Endothelial cell of umbilical vein (primary cell): ENCODE data around the gene VAV2. TPM values are rescaled to one million over a fixed set of nuclear protein-coding genes. Genes with fewer than 3 reads are reported as not detected.

Experiments
- BruUV-seq: library from RNA; stranded (reverse); fragments of 400-500 nt; replicated peaks from 2 replicates; lab custom pipeline; 2021; lab: Mats Ljungman, UMichigan
- CTCF ChIA-PET: fragments of 300-600, 350-600 bp; sonication (Branson Sonifier 250); formaldehyde crosslinking; loops from one replicate; lab custom pipeline; 2021; ENCODE audit warnings: antibody characterized with exemption, inconsistent platforms; lab: Charles Lee
- POLR2A ChIA-PET: fragments of 300-600, 350-600 bp; sonication (Branson Sonifier 250); formaldehyde crosslinking; loops from one replicate; lab custom pipeline; 2021; ENCODE audit warnings: antibody characterized with exemption, inconsistent platforms; lab: Charles Lee
- DNase-seq: peaks from one replicate; pipeline ENCODE4 v3.0.0-alpha.2; 2011; ENCODE audit warnings: low read depth, low spot score
- FAIRE-seq: peaks from 2 replicates; lab custom pipeline; 2011; peaks lifted over from hg19 to GRCh38; lab: Jason Lieb, UNC
- H2AFZ ChIP-seq: 2 replicates; pipeline ENCODE4 v1.6.0; 2012; ENCODE audit warnings: low read depth, low read length, control low read depth, inconsistent platforms
- H3K27ac ChIP-seq: 2 replicates; pipeline ENCODE4 v1.5.1; 2011; ENCODE audit warnings: low read depth, mild to moderate bottlenecking, control low read depth, low read length, moderate library complexity; ENCODE audit not compliant: insufficient read depth
- H3K27me3 ChIP-seq, 2 experiments: 2 replicates each; pipeline versions ENCODE4 v1.6.0 to v1.6.1; 2011; ENCODE audit warnings: low read length in 2 of 2, mixed read lengths in 1 of 2; ENCODE audit not compliant: control insufficient read depth in 2 of 2, insufficient read depth in 2 of 2
- H3K36me3 ChIP-seq, 2 experiments: 2 replicates in 1 of 2; 3 replicates in 1 of 2; pipeline ENCODE4 v1.5.1; 2011; ENCODE audit warnings: low read length in 2 of 2, mild to moderate bottlenecking in 1 of 2, moderate library complexity in 1 of 2; ENCODE audit not compliant: control insufficient read depth in 2 of 2, insufficient read depth in 2 of 2; ENCODE audit errors: extremely low read depth in 1 of 2
- H3K4me1 ChIP-seq: 3 replicates; pipeline ENCODE4 v1.5.1; 2011; ENCODE audit warnings: mild to moderate bottlenecking, low read length; ENCODE audit not compliant: control insufficient read depth, insufficient read depth; ENCODE audit errors: extremely low read depth
- H3K4me2 ChIP-seq: 2 replicates; pipeline ENCODE4 v1.6.1; 2011; ENCODE audit warnings: low read length, control low read depth, mixed read lengths; ENCODE audit not compliant: insufficient read depth
- H3K4me3 ChIP-seq, 3 experiments: fragments of 200-600 bp in 1 of 3; sonication (generic), shearing (Covaris generic) in 1 of 3; replicated peaks in 1 of 3; 2 replicates each; pipeline ENCODE4 v1.5.1; 2011 to 2016; ENCODE audit warnings: control low read depth in 3 of 3, low read length in 3 of 3, mild to moderate bottlenecking in 2 of 3, inconsistent platforms in 1 of 3, low read depth in 1 of 3, moderate library complexity in 1 of 3; ENCODE audit not compliant: insufficient read depth in 1 of 3
- H3K79me2 ChIP-seq: 2 replicates; pipeline ENCODE4 v1.6.0; 2012; ENCODE audit warnings: low read length, inconsistent platforms; ENCODE audit not compliant: control insufficient read depth, insufficient read depth
- H3K9ac ChIP-seq: replicated peaks from 2 replicates; pipeline ENCODE3; 2011; ENCODE audit warnings: low read length, control low read depth; ENCODE audit not compliant: insufficient read depth; ENCODE audit errors: extremely low read depth
- H3K9me1 ChIP-seq: replicated peaks from 3 replicates; pipeline ENCODE4 v1.6.0; 2011; ENCODE audit warnings: mild to moderate bottlenecking, low read length; ENCODE audit not compliant: control insufficient read depth, insufficient read depth; ENCODE audit errors: extremely low read depth
- H3K9me3 ChIP-seq: replicated peaks from 2 replicates; pipeline ENCODE4 v1.5.1; 2012; ENCODE audit warnings: low read length, inconsistent platforms; ENCODE audit not compliant: control insufficient read depth, insufficient read depth
- H4K20me1 ChIP-seq: replicated peaks from 2 replicates; pipeline ENCODE3; 2011; ENCODE audit warnings: mild to moderate bottlenecking, low read length; ENCODE audit not compliant: control insufficient read depth, insufficient read depth; ENCODE audit errors: extremely low read depth
- EZH2 ChIP-seq: IDR thresholded peaks from 2 replicates; pipeline ENCODE4 v1.6.1; 2012; ENCODE audit warnings: borderline replicate concordance, low read depth, mild to moderate bottlenecking, moderate library complexity, low read length, inconsistent platforms; ENCODE audit not compliant: severe bottlenecking
- FOS ChIP-seq: IDR thresholded peaks from 2 replicates; pipeline ENCODE4 v1.6.1; 2011; ENCODE audit warnings: mild to moderate bottlenecking, low read length, moderate library complexity, borderline replicate concordance; ENCODE audit not compliant: insufficient read depth
- GATA2 ChIP-seq: IDR thresholded peaks from 2 replicates; pipeline ENCODE4 v1.7.0; 2011; ENCODE audit warnings: low read depth, mild to moderate bottlenecking, moderate library complexity, mixed read lengths, low read length; ENCODE audit not compliant: insufficient read length, insufficient read depth
- JUN ChIP-seq: IDR thresholded peaks from 2 replicates; pipeline ENCODE4 v1.6.1; 2011; ENCODE audit warnings: borderline replicate concordance, low read depth; ENCODE audit not compliant: insufficient read length, insufficient read depth
- MYC ChIP-seq: IDR thresholded peaks from one replicate; pipeline ENCODE4 v1.6.1; 2011; ENCODE audit warnings: mild to moderate bottlenecking, low read depth, low read length
- POLR2A ChIP-seq: IDR thresholded peaks from 2 replicates; pipeline ENCODE4 v1.6.1; 2012; ENCODE audit warnings: low read depth, mild to moderate bottlenecking, control low read depth, low read length
- POLR2AphosphoS5 ChIP-seq: IDR thresholded peaks from 2 replicates; pipeline ENCODE4 v1.6.1; 2012; ENCODE audit warnings: low read depth, mild to moderate bottlenecking, control low read depth, low read length, moderate library complexity; ENCODE audit not compliant: insufficient read depth
- dilution Hi-C: fragments of 300-500 bp; cut with MboI; formaldehyde crosslinking; loops from one replicate; pipeline ENCODE4 v1.15.0; 2019; ENCODE audit warnings: low sequenced_read_pairs; ENCODE audit not compliant: extremely low pct_ligation_motif_present
- intact Hi-C: fragments of 100-400 bp; cut with micrococcal nuclease; formaldehyde crosslinking; loops from one replicate; pipeline ENCODE4 v1.10.0; 2022
- polyA plus RNA-seq, 4 experiments: library from polyadenylated mRNA; depleted of rRNA in 3 of 4; stranded (reverse) in 3 of 4; unstranded in 1 of 4; fragments of >200 nt; gene quantifications; 2 replicates each; pipeline versions ENCODE4 v1.2.1 to v1.2.3, GENCODE V29; 2011 to 2012; ENCODE audit warnings: missing spikeins in 1 of 4
- total RNA-seq: library from RNA; stranded (reverse); gene quantifications from 2 replicates; pipeline ENCODE4 v1.2.3, GENCODE V29; 2021
- TF ChIP-seq, protein P1 (sequence below), 2 donors: IDR thresholded peaks; 1 replicate in 1 of 2; 2 replicates in 1 of 2; pipeline ENCODE4 v1.5.1; 2011; ENCODE audit warnings: low read length in 2 of 2, mild to moderate bottlenecking in 2 of 2, moderate library complexity in 2 of 2, control low read depth in 1 of 2, inconsistent platforms in 1 of 2, low read depth in 1 of 2; ENCODE audit not compliant: insufficient read depth in 1 of 2; ENCODE audit errors: extremely low read depth in 1 of 2
- TF ChIP-seq, protein P2 (sequence below): IDR thresholded peaks from 2 replicates; pipeline ENCODE4 v1.6.1; 2011; ENCODE audit not compliant: insufficient read depth, insufficient read length

The VAV2 gene
- total and polyA plus RNA-seq, 2 donors (not counting 3 experiments of a cell fraction or from before 2014, with no cell fraction given) = 10.6 to 30.6 TPM

DNA sequence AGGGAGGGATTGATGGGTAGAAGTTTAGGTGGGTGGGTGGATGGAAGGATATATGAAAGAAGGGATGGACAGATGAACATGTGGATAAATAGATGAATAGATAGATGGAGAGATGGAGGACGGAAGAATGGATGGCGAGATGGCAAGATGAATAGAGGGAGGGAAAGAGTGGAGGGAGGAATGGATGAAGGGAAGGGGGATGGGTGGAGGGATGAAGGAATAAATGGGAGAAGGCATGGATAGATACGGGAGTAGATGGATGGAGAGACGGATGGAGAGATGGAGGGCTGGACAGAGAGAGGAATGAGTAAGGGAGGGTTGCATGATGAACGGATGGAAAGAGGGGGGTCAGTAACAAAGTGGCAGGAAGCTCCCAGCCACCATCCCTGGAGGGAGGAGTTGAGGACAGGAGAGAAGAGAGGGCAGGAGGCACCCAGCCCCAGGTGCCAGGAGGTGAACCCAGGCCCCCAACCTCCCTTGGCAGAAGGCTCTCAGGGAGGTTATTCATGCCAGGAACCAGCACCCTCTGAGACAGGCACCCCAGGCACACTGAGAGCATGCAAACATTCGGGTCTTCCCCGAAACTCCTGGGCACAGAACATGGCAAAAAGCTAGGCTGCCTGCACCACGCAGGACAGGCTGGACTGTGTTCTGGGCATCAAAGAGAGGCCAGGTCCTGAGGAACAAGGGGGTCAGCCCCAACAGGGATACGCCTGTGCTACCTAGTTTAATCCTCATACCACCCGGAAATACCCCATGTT, 263.1 kb downstream of the VAV2 start:
- intact Hi-C loops = no loop called here
- Histone ChIP-seq H3K4me2 (no peak overlapping the region), H3K9ac (no peak overlapping the region), H3K4me3 (no peak overlapping the region), H2AFZ (no peak overlapping the region), H3K9me3 (no peaks in the 10 kb centered on the region), H3K27ac (no peak overlapping the region), H3K9me1 (no peaks in the 10 kb centered on the region), H4K20me1 (no peaks in the 10 kb centered on the region), H3K4me1 (no peaks in the 10 kb centered on the region), H3K79me2 (no peaks in the 10 kb centered on the region), H3K36me3 (no peaks in the 10 kb centered on the region), H3K27me3 (no peaks in the 10 kb centered on the region)
- TF ChIP-seq FOS = no peak
- TF ChIP-seq, protein P1, sequence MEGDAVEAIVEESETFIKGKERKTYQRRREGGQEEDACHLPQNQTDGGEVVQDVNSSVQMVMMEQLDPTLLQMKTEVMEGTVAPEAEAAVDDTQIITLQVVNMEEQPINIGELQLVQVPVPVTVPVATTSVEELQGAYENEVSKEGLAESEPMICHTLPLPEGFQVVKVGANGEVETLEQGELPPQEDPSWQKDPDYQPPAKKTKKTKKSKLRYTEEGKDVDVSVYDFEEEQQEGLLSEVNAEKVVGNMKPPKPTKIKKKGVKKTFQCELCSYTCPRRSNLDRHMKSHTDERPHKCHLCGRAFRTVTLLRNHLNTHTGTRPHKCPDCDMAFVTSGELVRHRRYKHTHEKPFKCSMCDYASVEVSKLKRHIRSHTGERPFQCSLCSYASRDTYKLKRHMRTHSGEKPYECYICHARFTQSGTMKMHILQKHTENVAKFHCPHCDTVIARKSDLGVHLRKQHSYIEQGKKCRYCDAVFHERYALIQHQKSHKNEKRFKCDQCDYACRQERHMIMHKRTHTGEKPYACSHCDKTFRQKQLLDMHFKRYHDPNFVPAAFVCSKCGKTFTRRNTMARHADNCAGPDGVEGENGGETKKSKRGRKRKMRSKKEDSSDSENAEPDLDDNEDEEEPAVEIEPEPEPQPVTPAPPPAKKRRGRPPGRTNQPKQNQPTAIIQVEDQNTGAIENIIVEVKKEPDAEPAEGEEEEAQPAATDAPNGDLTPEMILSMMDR (IDR thresholded peaks at IDR 0.05; ENCODE audit: extremely low read depth in 1 of 2, insufficient read depth in 1 of 2, low read depth in 1 of 2, low read length in 2 of 2) = no peak
- TF ChIP-seq POLR2A = no peak
- no peak for TF ChIP-seq MYC
- TF ChIP-seq, protein P2, sequence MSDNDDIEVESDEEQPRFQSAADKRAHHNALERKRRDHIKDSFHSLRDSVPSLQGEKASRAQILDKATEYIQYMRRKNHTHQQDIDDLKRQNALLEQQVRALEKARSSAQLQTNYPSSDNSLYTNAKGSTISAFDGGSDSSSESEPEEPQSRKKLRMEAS = no peak
- TF ChIP-seq EZH2 = no peak
- no peak for TF ChIP-seq POLR2AphosphoS5
- no peak for TF ChIP-seq GATA2
- TF ChIP-seq JUN = no peak
- FAIRE-seq = no peak
- no peak for DNase-seq
- dilution Hi-C loops = no loop called here
- CTCF ChIA-PET = no interaction called here
- POLR2A ChIA-PET = no interaction called here
- BruUV-seq = no TSS peak
